Measurements from ENCODE around the gene SBNO1. TPM values are rescaled to one million over a fixed set of nuclear protein-coding genes. Genes with fewer than 3 reads are reported as not detected.

The SBNO1 gene
- total RNA-seq, 1 donor from 2014 or later: 11.5 TPM

DNA sequence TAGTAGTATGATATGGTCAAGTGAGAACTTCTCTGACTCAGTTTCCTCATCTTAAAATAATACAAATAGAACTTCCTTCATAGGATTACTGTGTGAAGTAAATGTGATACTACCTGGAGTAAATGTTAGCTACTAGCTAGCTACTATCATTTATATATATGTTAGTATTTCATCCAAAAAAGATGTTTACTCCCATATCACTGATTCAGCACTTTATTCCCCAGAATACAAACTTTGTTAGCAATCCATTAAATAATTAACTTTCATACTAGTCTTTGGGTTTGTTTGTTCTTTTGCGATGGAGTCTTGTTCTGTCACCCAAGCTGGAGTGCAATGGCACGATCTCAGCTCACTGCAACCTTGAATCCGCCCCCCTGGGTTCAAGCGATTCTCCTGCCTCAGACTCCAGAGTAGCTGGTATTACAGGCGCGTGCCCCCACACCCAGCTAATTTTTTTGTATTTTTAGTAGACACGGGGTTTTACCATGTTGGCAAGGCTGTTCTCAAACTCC, 8.4 kb downstream of the SBNO1 start:
- Histone ChIP-seq H3K9me3 (ENCODE audit: control insufficient read depth in 3 of 3, low read length in 3 of 3) (no peaks in the 10 kb centered on the region), H3K4me1 (ENCODE audit: control insufficient read depth in 3 of 3, insufficient read depth in 3 of 3, low read length in 3 of 3) (no peaks in the 10 kb centered on the region), H3K36me3 (ENCODE audit: control insufficient read depth in 3 of 3, insufficient read depth in 3 of 3, low read length in 3 of 3) (peaks cover 0 to 3% (median 0%) of the 10 kb centered on the region in 3 donors), H3K4me3 (ENCODE audit: low read length in 3 of 3) (no peak overlapping the region), H3K27me3 (ENCODE audit: control insufficient read depth in 3 of 3, insufficient read depth in 3 of 3, low read length in 3 of 3) (no peaks in the 10 kb centered on the region), H3K27ac (ENCODE audit: low read depth, low read length) (no peak overlapping the region), H3K9ac (ENCODE audit: low read depth in 1 of 3, low read length in 3 of 3) (no peak overlapping the region)

DNA sequence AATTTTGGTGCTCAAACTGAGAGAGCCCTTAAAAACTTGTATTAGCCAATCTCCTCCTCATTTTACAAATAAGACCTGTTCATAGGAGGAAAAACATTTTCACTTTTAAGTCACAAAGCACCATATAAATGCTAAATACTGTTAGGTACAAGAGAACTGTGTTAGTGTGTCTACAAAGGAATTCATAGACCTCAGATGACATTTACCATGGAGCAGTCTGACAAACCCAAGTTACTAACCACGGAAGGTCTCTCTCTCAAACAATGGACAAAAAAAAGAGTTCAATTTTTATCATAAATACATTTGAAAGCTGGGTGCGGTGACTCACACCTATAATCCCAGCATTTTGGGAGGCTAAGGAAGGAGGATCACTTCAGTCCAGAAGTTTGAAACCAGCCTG, 10.0 kb downstream of the SBNO1 start:
- no peak overlapping the region for H3K4me3 ChIP-seq (ENCODE audit: low read length in 3 of 3)
- H3K27me3 ChIP-seq (ENCODE audit: control insufficient read depth in 3 of 3, insufficient read depth in 3 of 3, low read length in 3 of 3): no peaks in the 10 kb centered on the region
- H3K36me3 ChIP-seq (ENCODE audit: control insufficient read depth in 3 of 3, insufficient read depth in 3 of 3, low read length in 3 of 3): no peaks in the 10 kb centered on the region
- H3K9me3 ChIP-seq (ENCODE audit: control insufficient read depth in 3 of 3, low read length in 3 of 3): no peaks in the 10 kb centered on the region
- no peak overlapping the region for H3K27ac ChIP-seq (ENCODE audit: low read depth, low read length)
- no peaks in the 10 kb centered on the region for H3K4me1 ChIP-seq (ENCODE audit: control insufficient read depth in 3 of 3, insufficient read depth in 3 of 3, low read length in 3 of 3)
- H3K9ac ChIP-seq (ENCODE audit: low read depth in 1 of 3, low read length in 3 of 3): no peak overlapping the region

DNA sequence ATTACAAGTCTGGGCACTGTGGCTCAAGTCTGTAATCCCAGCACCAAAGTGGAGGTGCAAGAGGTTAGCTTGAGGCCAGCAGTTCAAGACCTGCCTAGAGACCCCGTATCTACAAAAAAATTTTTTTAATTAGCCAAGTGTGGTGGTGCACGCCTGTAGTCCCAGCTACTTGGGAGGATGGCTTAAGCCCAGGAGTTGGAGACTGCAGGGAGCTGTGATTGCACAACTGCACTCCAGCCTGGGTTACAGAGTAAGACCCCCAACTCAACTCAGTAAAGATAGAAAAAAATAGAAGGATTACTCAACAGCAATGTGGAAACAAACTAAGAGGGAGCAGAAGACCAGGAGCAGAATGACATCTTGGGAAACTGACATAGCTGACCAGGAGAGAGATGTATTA, 13.3 kb downstream of the SBNO1 start:
- peaks cover 7 to 11% (median 8%) of the 10 kb centered on the region in 3 donors for H3K36me3 ChIP-seq (ENCODE audit: control insufficient read depth in 3 of 3, insufficient read depth in 3 of 3, low read length in 3 of 3)
- no peak overlapping the region for H3K4me3 ChIP-seq (ENCODE audit: low read length in 3 of 3)
- no peaks in the 10 kb centered on the region for H3K9me3 ChIP-seq (ENCODE audit: control insufficient read depth in 3 of 3, low read length in 3 of 3)
- no peaks in the 10 kb centered on the region for H3K4me1 ChIP-seq (ENCODE audit: control insufficient read depth in 3 of 3, insufficient read depth in 3 of 3, low read length in 3 of 3)
- H3K27me3 ChIP-seq (ENCODE audit: control insufficient read depth in 3 of 3, insufficient read depth in 3 of 3, low read length in 3 of 3): no peaks in the 10 kb centered on the region
- no peak overlapping the region for H3K27ac ChIP-seq (ENCODE audit: low read depth, low read length)
- no peak overlapping the region for H3K9ac ChIP-seq (ENCODE audit: low read depth in 1 of 3, low read length in 3 of 3)

DNA sequence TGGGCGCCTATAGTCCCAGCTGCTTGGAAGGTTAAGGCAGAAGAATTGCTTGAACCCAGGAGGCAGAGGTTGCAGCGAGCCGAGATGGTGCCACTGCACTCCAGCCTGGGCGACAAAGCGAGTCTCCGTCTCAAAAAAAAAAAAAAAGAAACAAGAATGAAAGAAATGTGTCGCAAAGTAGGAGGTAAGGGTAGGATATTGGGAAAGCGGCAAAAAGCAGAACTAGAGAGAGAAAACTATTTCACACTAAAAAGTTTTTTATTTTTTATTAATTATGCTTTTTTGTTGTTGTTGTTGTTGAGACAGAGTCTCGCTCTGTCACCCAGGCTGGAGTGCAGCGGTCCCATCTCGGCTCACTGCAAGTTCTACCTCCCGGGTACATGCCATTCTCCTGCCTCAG, 17.7 kb downstream of the SBNO1 start:
- H3K9me3 ChIP-seq (ENCODE audit: control insufficient read depth in 3 of 3, low read length in 3 of 3): no peaks in the 10 kb centered on the region
- H3K27me3 ChIP-seq (ENCODE audit: control insufficient read depth in 3 of 3, insufficient read depth in 3 of 3, low read length in 3 of 3): no peaks in the 10 kb centered on the region
- H3K36me3 ChIP-seq (ENCODE audit: control insufficient read depth in 3 of 3, insufficient read depth in 3 of 3, low read length in 3 of 3): peaks cover 22 to 36% (median 34%) of the 10 kb centered on the region in 3 donors
- no peak overlapping the region for H3K27ac ChIP-seq (ENCODE audit: low read depth, low read length)
- no peak overlapping the region for H3K9ac ChIP-seq (ENCODE audit: low read depth in 1 of 3, low read length in 3 of 3)
- H3K4me1 ChIP-seq (ENCODE audit: control insufficient read depth in 3 of 3, insufficient read depth in 3 of 3, low read length in 3 of 3): no peaks in the 10 kb centered on the region
- H3K4me3 ChIP-seq (ENCODE audit: low read length in 3 of 3): no peak overlapping the region

DNA sequence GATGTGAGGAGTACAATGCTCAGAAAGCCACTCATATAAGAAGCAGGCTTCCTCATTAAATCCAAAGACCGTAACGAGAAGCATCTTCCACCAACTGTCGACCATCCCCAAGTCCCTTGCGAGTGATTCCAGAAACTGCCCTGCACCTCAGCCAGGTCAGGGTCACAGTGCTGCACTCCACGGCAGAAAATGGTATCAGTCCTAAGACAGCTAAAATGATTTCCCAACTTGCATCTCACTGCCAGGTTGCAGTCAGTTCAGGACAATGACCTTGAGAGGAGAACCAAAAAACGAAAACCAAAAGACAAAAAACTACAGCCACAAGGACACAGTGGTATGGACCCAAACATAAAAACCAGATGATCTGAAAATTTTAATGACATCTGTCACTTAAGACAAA, 20.6 kb downstream of the SBNO1 start:
- H3K27me3 ChIP-seq (ENCODE audit: control insufficient read depth in 3 of 3, insufficient read depth in 3 of 3, low read length in 3 of 3): no peaks in the 10 kb centered on the region
- H3K9ac ChIP-seq (ENCODE audit: low read depth in 1 of 3, low read length in 3 of 3): no peak overlapping the region
- peaks cover 31 to 41% (median 40%) of the 10 kb centered on the region in 3 donors for H3K36me3 ChIP-seq (ENCODE audit: control insufficient read depth in 3 of 3, insufficient read depth in 3 of 3, low read length in 3 of 3)
- H3K27ac ChIP-seq (ENCODE audit: low read depth, low read length): no peak overlapping the region
- no peak overlapping the region for H3K4me3 ChIP-seq (ENCODE audit: low read length in 3 of 3)
- no peaks in the 10 kb centered on the region for H3K9me3 ChIP-seq (ENCODE audit: control insufficient read depth in 3 of 3, low read length in 3 of 3)
- H3K4me1 ChIP-seq (ENCODE audit: control insufficient read depth in 3 of 3, insufficient read depth in 3 of 3, low read length in 3 of 3): no peaks in the 10 kb centered on the region

DNA sequence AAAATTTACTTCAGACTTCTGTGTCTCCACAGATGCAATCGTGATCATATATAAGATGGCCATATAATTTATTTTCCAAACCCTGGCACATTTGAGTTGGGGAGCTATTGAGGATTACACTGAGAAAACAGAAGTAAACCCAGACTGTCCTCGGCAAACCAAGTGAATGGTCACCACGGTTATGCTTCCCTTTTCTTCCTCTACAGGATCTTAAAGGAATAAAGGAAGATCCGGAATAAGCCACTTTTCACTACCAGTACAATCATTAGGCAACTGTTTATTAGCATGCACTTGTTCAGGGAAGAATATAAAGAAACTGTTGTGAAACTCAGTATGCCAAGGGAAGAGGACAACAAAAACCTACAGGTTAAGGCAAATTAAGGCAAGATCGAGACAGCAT, 27.6 kb downstream of the SBNO1 start:
- H3K9ac ChIP-seq (ENCODE audit: low read depth in 1 of 3, low read length in 3 of 3): no peak overlapping the region
- H3K27ac ChIP-seq (ENCODE audit: low read depth, low read length): no peak overlapping the region
- H3K4me1 ChIP-seq (ENCODE audit: control insufficient read depth in 3 of 3, insufficient read depth in 3 of 3, low read length in 3 of 3): no peaks in the 10 kb centered on the region
- no peaks in the 10 kb centered on the region for H3K9me3 ChIP-seq (ENCODE audit: control insufficient read depth in 3 of 3, low read length in 3 of 3)
- H3K27me3 ChIP-seq (ENCODE audit: control insufficient read depth in 3 of 3, insufficient read depth in 3 of 3, low read length in 3 of 3): no peaks in the 10 kb centered on the region
- H3K36me3 ChIP-seq (ENCODE audit: control insufficient read depth in 3 of 3, insufficient read depth in 3 of 3, low read length in 3 of 3): peaks cover 17 to 35% (median 34%) of the 10 kb centered on the region in 3 donors
- no peak overlapping the region for H3K4me3 ChIP-seq (ENCODE audit: low read length in 3 of 3)

DNA sequence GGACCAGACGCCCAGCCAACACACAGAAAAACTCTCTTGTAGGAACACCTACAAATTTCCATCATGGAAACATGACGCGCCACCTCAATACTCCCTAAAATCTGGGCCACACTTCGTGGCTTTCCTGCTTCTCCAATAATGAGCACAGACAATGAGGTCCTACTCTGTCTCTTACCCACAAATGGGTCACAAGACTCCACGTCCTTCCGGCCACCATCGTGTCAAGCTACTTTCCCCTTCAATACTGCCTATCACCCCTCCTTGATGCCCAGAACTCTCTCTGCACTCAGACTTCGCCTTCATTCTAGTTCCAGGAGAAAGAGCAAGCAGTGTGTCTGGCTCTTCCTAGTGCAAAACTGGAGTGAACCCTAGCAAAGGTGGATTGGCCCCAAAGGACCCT, 28.1 kb downstream of the SBNO1 start:
- H3K36me3 ChIP-seq (ENCODE audit: control insufficient read depth in 3 of 3, insufficient read depth in 3 of 3, low read length in 3 of 3): peaks cover 17 to 36% (median 35%) of the 10 kb centered on the region in 3 donors
- no peaks in the 10 kb centered on the region for H3K4me1 ChIP-seq (ENCODE audit: control insufficient read depth in 3 of 3, insufficient read depth in 3 of 3, low read length in 3 of 3)
- H3K27me3 ChIP-seq (ENCODE audit: control insufficient read depth in 3 of 3, insufficient read depth in 3 of 3, low read length in 3 of 3): no peaks in the 10 kb centered on the region
- H3K27ac ChIP-seq (ENCODE audit: low read depth, low read length): no peak overlapping the region
- no peak overlapping the region for H3K9ac ChIP-seq (ENCODE audit: low read depth in 1 of 3, low read length in 3 of 3)
- no peaks in the 10 kb centered on the region for H3K9me3 ChIP-seq (ENCODE audit: control insufficient read depth in 3 of 3, low read length in 3 of 3)
- H3K4me3 ChIP-seq (ENCODE audit: low read length in 3 of 3): no peak overlapping the region

DNA sequence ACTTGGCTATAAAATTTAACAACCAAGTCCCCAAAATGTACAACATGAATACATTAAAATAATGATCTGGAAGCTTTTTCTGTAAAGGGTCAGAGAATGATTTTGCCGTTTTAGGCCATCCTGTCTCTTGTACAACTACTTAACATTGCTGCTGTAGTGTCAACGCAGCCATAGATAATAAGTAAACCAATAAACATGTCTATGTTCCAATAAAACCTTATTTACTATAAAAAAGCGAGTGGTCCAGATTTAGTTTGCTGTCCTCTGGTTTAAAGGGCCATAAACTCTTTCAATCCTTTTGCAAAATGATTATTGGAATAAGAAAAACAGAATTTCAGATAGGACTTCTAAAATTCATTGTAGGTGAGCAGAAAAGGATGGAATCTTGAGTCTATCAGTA, 29.2 kb downstream of the SBNO1 start:
- H3K27me3 ChIP-seq (ENCODE audit: control insufficient read depth in 3 of 3, insufficient read depth in 3 of 3, low read length in 3 of 3): no peaks in the 10 kb centered on the region
- H3K9me3 ChIP-seq (ENCODE audit: control insufficient read depth in 3 of 3, low read length in 3 of 3): no peaks in the 10 kb centered on the region
- H3K4me3 ChIP-seq (ENCODE audit: low read length in 3 of 3): no peak overlapping the region
- no peak overlapping the region for H3K27ac ChIP-seq (ENCODE audit: low read depth, low read length)
- H3K9ac ChIP-seq (ENCODE audit: low read depth in 1 of 3, low read length in 3 of 3): no peak overlapping the region
- H3K4me1 ChIP-seq (ENCODE audit: control insufficient read depth in 3 of 3, insufficient read depth in 3 of 3, low read length in 3 of 3): no peaks in the 10 kb centered on the region
- peaks cover 24 to 40% (median 33%) of the 10 kb centered on the region in 3 donors for H3K36me3 ChIP-seq (ENCODE audit: control insufficient read depth in 3 of 3, insufficient read depth in 3 of 3, low read length in 3 of 3)

DNA sequence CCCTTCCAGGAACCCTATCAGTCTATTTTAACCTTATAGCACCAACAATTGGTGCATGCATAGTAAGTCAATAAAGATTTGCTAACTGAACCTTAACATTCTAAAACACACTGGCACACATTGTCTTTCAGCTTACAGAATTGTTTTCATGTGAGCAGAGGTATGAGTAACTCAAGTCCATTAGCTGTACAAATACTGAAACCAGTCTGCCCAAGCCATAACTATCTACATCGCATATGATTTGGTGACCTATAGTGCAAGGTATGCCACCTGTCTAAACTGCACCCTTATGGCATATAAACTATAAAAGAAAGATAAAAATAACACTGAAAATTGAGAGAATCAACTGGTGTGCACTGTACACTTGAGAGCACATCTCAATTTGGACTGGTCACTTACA, 34.8 kb downstream of the SBNO1 start:
- Histone ChIP-seq H3K4me1 (ENCODE audit: control insufficient read depth in 3 of 3, insufficient read depth in 3 of 3, low read length in 3 of 3) (no peaks in the 10 kb centered on the region), H3K27me3 (ENCODE audit: control insufficient read depth in 3 of 3, insufficient read depth in 3 of 3, low read length in 3 of 3) (no peaks in the 10 kb centered on the region), H3K9ac (ENCODE audit: low read depth in 1 of 3, low read length in 3 of 3) (no peak overlapping the region), H3K27ac (ENCODE audit: low read depth, low read length) (no peak overlapping the region), H3K36me3 (ENCODE audit: control insufficient read depth in 3 of 3, insufficient read depth in 3 of 3, low read length in 3 of 3) (peaks cover 35 to 71% (median 63%) of the 10 kb centered on the region in 3 donors), H3K4me3 (ENCODE audit: low read length in 3 of 3) (no peak overlapping the region), H3K9me3 (ENCODE audit: control insufficient read depth in 3 of 3, low read length in 3 of 3) (no peaks in the 10 kb centered on the region)

DNA sequence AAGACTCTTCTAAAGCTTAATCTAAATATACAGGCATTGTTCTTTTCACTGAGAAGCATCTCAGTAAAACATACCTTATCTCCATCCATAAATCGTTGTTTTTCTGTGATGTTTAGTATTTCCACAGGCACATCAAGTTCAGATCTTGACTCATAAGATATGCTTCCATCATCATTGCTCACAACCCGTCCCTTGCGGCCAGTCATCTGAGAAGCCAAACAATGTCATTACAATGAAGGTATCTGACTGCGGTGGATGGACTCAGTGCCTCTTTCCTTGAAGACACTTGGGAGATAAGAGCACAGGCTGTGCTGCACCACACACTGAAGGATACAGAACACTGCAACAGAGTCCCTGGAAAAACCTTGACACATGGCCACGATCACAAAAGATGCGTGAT, 44.8 kb downstream of the SBNO1 start:
- Histone ChIP-seq H3K9ac (ENCODE audit: low read depth in 1 of 3, low read length in 3 of 3) (no peak overlapping the region), H3K27me3 (ENCODE audit: control insufficient read depth in 3 of 3, insufficient read depth in 3 of 3, low read length in 3 of 3) (no peaks in the 10 kb centered on the region), H3K4me1 (ENCODE audit: control insufficient read depth in 3 of 3, insufficient read depth in 3 of 3, low read length in 3 of 3) (no peaks in the 10 kb centered on the region), H3K27ac (ENCODE audit: low read depth, low read length) (no peak overlapping the region), H3K9me3 (ENCODE audit: control insufficient read depth in 3 of 3, low read length in 3 of 3) (no peaks in the 10 kb centered on the region), H3K4me3 (ENCODE audit: low read length in 3 of 3) (no peak overlapping the region), H3K36me3 (ENCODE audit: control insufficient read depth in 3 of 3, insufficient read depth in 3 of 3, low read length in 3 of 3) (peaks cover 42 to 79% (median 76%) of the 10 kb centered on the region in 3 donors)

Measured in skeletal muscle tissue (tissue), 4 donors.